Measurements from ENCODE around the gene ADAMTS4. TPM values are rescaled to one million over a fixed set of nuclear protein-coding genes. Genes with fewer than 3 reads are reported as not detected.
A peak's percentile ranks its signal among the peaks of the same experiment; 100 is the strongest.

The ADAMTS4 gene
- total RNA-seq, 4 donors from 2014 or later, result 1.3 to 2.6 (median 1.8) TPM

DNA sequence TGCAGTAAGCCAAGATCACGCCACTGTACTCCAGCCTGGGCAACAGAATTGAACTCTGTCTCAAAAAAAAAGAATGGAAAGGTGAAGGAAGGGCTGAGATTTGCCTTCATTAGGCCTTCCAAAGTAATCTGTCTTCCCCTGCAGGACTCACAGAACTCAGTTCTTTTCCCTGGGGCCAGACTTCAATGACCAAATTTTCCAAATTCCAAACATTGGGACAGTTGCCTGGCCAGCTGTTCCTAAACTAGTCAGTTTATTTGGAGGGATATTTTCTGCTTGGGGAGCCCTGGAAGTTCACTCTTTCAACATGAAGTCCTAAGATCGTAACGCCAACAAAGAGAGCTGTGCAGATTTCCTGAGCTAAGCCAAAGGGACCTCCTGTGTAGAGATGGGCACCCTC is 61.0 kb downstream of the ADAMTS4 start:
- intact Hi-C loops (cut with DNase I), result loop anchor here (10.0 kb wide), 1 partner anchor 303 kb away; no protein-coding TSS in a partner anchor
- H3K4me3 ChIP-seq, result no peak overlapping the region
- H3K27me3 ChIP-seq, result no peaks in the 10 kb centered on the region
- peak overlapping the region in 1 of 4 donors; percentile 22 for H3K27ac ChIP-seq
- 59 to 79% methylated on average over 3 of the region's 3 CpGs for WGBS, 2 donors
- H3K9me3 ChIP-seq, result no peaks in the 10 kb centered on the region
- DNase-seq, result no peak
- H3K36me3 ChIP-seq, result no peaks in the 10 kb centered on the region
- TF ChIP-seq, protein P1, sequence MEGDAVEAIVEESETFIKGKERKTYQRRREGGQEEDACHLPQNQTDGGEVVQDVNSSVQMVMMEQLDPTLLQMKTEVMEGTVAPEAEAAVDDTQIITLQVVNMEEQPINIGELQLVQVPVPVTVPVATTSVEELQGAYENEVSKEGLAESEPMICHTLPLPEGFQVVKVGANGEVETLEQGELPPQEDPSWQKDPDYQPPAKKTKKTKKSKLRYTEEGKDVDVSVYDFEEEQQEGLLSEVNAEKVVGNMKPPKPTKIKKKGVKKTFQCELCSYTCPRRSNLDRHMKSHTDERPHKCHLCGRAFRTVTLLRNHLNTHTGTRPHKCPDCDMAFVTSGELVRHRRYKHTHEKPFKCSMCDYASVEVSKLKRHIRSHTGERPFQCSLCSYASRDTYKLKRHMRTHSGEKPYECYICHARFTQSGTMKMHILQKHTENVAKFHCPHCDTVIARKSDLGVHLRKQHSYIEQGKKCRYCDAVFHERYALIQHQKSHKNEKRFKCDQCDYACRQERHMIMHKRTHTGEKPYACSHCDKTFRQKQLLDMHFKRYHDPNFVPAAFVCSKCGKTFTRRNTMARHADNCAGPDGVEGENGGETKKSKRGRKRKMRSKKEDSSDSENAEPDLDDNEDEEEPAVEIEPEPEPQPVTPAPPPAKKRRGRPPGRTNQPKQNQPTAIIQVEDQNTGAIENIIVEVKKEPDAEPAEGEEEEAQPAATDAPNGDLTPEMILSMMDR (IDR thresholded peaks at IDR 0.05), result no peak
- TF ChIP-seq POLR2A (IDR thresholded peaks at IDR 0.05), result no peak
- peaks cover 10 to 21% (median 12%) of the 10 kb centered on the region in 3 donors for H3K4me1 ChIP-seq

Small RNA genes lying within 50 kb of the gene (small RNA-seq; reads per million reads assigned to genes)
- 0 reads per million in 4 donors for gene RF01225

Other genes with a start within 250 kb of the ADAMTS4 start
- not detected for gene ITLN2, start 244.2 kb downstream of the ADAMTS4 start, total RNA-seq
- gene F11R, start 177.9 kb downstream of the ADAMTS4 start, total RNA-seq, result 100 to 1,000 TPM in 1 of 4 donors, 10 to 100 TPM in 3; 84.9 to 108 (median 94.2) TPM
- gene TSTD1, start 160.1 kb downstream of the ADAMTS4 start, total RNA-seq, result 10 to 100 TPM; 69.3 to 99.0 (median 91.4) TPM
- 10 to 100 TPM; 35.9 to 55.7 (median 49.4) TPM for gene USF1, start 153.1 kb downstream of the ADAMTS4 start, total RNA-seq
- 10 to 100 TPM in 2 of 4 donors, 1 to 10 TPM in 2; 2.9 to 13.5 (median 7.4) TPM for gene ARHGAP30, start 129.2 kb downstream of the ADAMTS4 start, total RNA-seq
- 100 to 1,000 TPM in 2 of 4 donors, 10 to 100 TPM in 2; 52.7 to 161 (median 96.2) TPM for gene NECTIN4, start 109.5 kb downstream of the ADAMTS4 start, total RNA-seq
- gene KLHDC9, start 100.7 kb downstream of the ADAMTS4 start, total RNA-seq, result 1 to 10 TPM in 3 of 4 donors, under 1 TPM in 1; 0.31 to 2.7 (median 1.7) TPM
- 10 to 100 TPM; 27.0 to 59.2 (median 45.3) TPM for gene PFDN2, start 81.0 kb downstream of the ADAMTS4 start, total RNA-seq
- gene NIT1, start 80.9 kb downstream of the ADAMTS4 start, total RNA-seq, result 10 to 100 TPM; 16.9 to 28.6 (median 22.1) TPM
- gene DEDD, start 66.4 kb downstream of the ADAMTS4 start, total RNA-seq, result 10 to 100 TPM; 16.6 to 32.8 (median 27.2) TPM
- 10 to 100 TPM; 68.3 to 79.9 (median 76.7) TPM for gene UFC1, start 45.1 kb downstream of the ADAMTS4 start, total RNA-seq
- 10 to 100 TPM; 12.1 to 20.4 (median 17.0) TPM for gene USP21, start 39.6 kb downstream of the ADAMTS4 start, total RNA-seq
- 10 to 100 TPM in 2 of 4 donors, 1 to 10 TPM in 2; 5.8 to 28.8 (median 11.7) TPM for gene PPOX, start 32.6 kb downstream of the ADAMTS4 start, total RNA-seq
- 10 to 100 TPM; 16.1 to 29.9 (median 18.1) TPM for gene B4GALT3, start 21.5 kb downstream of the ADAMTS4 start, total RNA-seq
- 100 to 1,000 TPM in 2 of 4 donors, 10 to 100 TPM in 2; 77.7 to 140 (median 93.7) TPM for gene NDUFS2, start 3.3 kb upstream of the ADAMTS4 start, total RNA-seq
- 10 to 100 TPM in 2 of 4 donors, 1 to 10 TPM in 2; 1.6 to 50.4 (median 25.4) TPM for gene FCER1G, start 16.2 kb upstream of the ADAMTS4 start, total RNA-seq
- not detected for gene APOA2, start 24.6 kb upstream of the ADAMTS4 start, total RNA-seq
- gene TOMM40L, start 27.0 kb upstream of the ADAMTS4 start, total RNA-seq, result 10 to 100 TPM in 2 of 4 donors, 1 to 10 TPM in 2; 7.6 to 23.9 (median 10.2) TPM
- gene NR1I3, start 39.1 kb upstream of the ADAMTS4 start, total RNA-seq, result not detected
- gene PCP4L1, start 59.7 kb upstream of the ADAMTS4 start, total RNA-seq, result 10 to 100 TPM in 2 of 4 donors, 1 to 10 TPM in 2; 6.9 to 52.7 (median 9.6) TPM
- 1 to 10 TPM in 2 of 4 donors, under 1 TPM in 2; 0.75 to 1.4 (median 1.1) TPM for gene MPZ, start 110.9 kb upstream of the ADAMTS4 start, total RNA-seq
- gene SDHC, start 115.3 kb upstream of the ADAMTS4 start, total RNA-seq, result 100 to 1,000 TPM in 2 of 4 donors, 10 to 100 TPM in 2; 32.2 to 138 (median 70.1) TPM
- not detected for gene CFAP126, start 168.8 kb upstream of the ADAMTS4 start, total RNA-seq